Measurements from ENCODE around the gene SSBP2. TPM values are rescaled to one million over a fixed set of nuclear protein-coding genes. Genes with fewer than 3 reads are reported as not detected.

Gene SSBP2
- total and polyA plus RNA-seq, 2 of the 8 experiments (the other 6 are each of a cell fraction or from before 2014, with no cell fraction given), result 21.5 to 36.2 TPM

GRCh38 chr5:81752644-81752963 is 1.7 kb upstream of the SSBP2 start:
- H2BK120ac ChIP-seq (replicated peaks; ENCODE audit: low read depth, low read length), result no peak overlapping the region
- no peak overlapping the region for H3K4ac ChIP-seq (replicated peaks; ENCODE audit: insufficient read length, low read depth, low read length)
- DNase-seq (ENCODE audit: low read depth in 1 of 2, low spot score in 2 of 2) (no peak), FAIRE-seq (no peak)
- no peak overlapping the region for H3K14ac ChIP-seq (ENCODE audit: insufficient read length)
- H2AK5ac ChIP-seq (ENCODE audit: low read depth, low read length), result no peak overlapping the region
- no peaks in the 10 kb centered on the region for H3K79me1 ChIP-seq (ENCODE audit: low read depth, low read length)
- peaks cover 8 to 31% (median 13%) of the 10 kb centered on the region in 4 experiments; a peak in 6 of 7 replicates for H3K4me1 ChIP-seq (replicated peaks in 1 of 4; ENCODE audit: control insufficient read depth in 3 of 4, insufficient read depth in 4 of 4, low read length in 3 of 4)
- no peak overlapping the region for H2AFZ ChIP-seq (ENCODE audit: low read length)
- peak overlapping the region in 1 of 4 experiments; percentile 84; a peak in 1 of 8 replicates for H3K4me3 ChIP-seq (ENCODE audit: extremely low read depth in 1 of 4, insufficient read depth in 2 of 4, low read depth in 3 of 4, low read length in 4 of 4)
- peaks cover 0 to 5% of the 10 kb centered on the region in 2 experiments; a peak in 1 of 4 replicates for H3K79me2 ChIP-seq (ENCODE audit: control insufficient read depth in 1 of 2, insufficient read depth in 2 of 2, low read length in 2 of 2)
- no peaks in the 10 kb centered on the region for H3K9me3 ChIP-seq (ENCODE audit: insufficient read depth in 2 of 2, low read depth in 1 of 2, low read length in 1 of 2)
- H4K8ac ChIP-seq (ENCODE audit: extremely low read depth, insufficient read depth, low read length), result no peak overlapping the region
- H2BK20ac ChIP-seq (ENCODE audit: low read length), result no peak overlapping the region
- no peak overlapping the region for H2BK12ac ChIP-seq (ENCODE audit: low read depth, low read length)
- no peak overlapping the region for H3K27ac ChIP-seq (ENCODE audit: low read depth, low read length)
- H2BK15ac ChIP-seq (ENCODE audit: low read length), result no peak overlapping the region
- no peak overlapping the region for H3K9ac ChIP-seq (replicated peaks in 1 of 4; ENCODE audit: extremely low read depth in 1 of 4, low read depth in 3 of 4, low read length in 3 of 4)
- 57% methylated on average over 5 of the region's 5 CpGs; no CpG with 5 or more reads in 1 of the 2 experiments for WGBS, 2 experiments (ENCODE audit: extremely low coverage in 1 of 2, insufficient coverage in 1 of 2, insufficient read length in 1 of 2, insufficient replicate concordance in 2 of 2, low coverage in 1 of 2, low lambda C conversion rate in 2 of 2, missing lambda C conversion rate in 1 of 2)
- peak overlapping the region; percentile 76 to 86; a peak in 2 of 4 replicates for H3K4me2 ChIP-seq (ENCODE audit: insufficient read depth in 1 of 2, low read depth in 2 of 2, low read length in 2 of 2)
- H3K23ac ChIP-seq (ENCODE audit: insufficient read length), result no peak overlapping the region
- no peaks in the 10 kb centered on the region; a peak in 1 of 7 replicates for H3K27me3 ChIP-seq (replicated peaks in 1 of 4; ENCODE audit: control insufficient read depth in 3 of 4, extremely low read depth in 1 of 4, insufficient read depth in 3 of 4, low read length in 3 of 4)
- H3K18ac ChIP-seq (ENCODE audit: extremely low read depth, low read length), result no peak overlapping the region
- H3K56ac ChIP-seq (replicated peaks; ENCODE audit: insufficient read length, low read depth, low read length), result no peak overlapping the region
- H4K5ac ChIP-seq (ENCODE audit: insufficient read length, low read depth, low read length), result no peak overlapping the region
- POLR2A ChIA-PET (ENCODE audit: partially characterized antibody), result interaction anchor here (1.2 to 8.0 kb wide), 3 partner anchors 28 to 104 kb away, joined by 3 to 157 read pairs (median 5); no protein-coding TSS in a partner anchor
- no peak overlapping the region for H4K91ac ChIP-seq (replicated peaks; ENCODE audit: insufficient read length, low read length)
- CTCF ChIA-PET (ENCODE audit: partially characterized antibody), result interaction anchor here (1.0 to 2.7 kb wide), 4 partner anchors 9 to 99 kb away, joined by 3 to 19 read pairs (median 4); no protein-coding TSS in a partner anchor
- peaks cover 10% of the 10 kb centered on the region for H3K23me2 ChIP-seq (ENCODE audit: low read depth, low read length)
- no peak overlapping the region for H2BK5ac ChIP-seq (ENCODE audit: low read depth, low read length)
- no peaks in the 10 kb centered on the region for H4K20me1 ChIP-seq (replicated peaks in 1 of 2; ENCODE audit: control insufficient read depth in 1 of 2, insufficient read depth in 2 of 2, low read length in 2 of 2)
- H3K36me3 ChIP-seq (ENCODE audit: control insufficient read depth in 2 of 4, insufficient read depth in 4 of 4, low read length in 3 of 4), result no peaks in the 10 kb centered on the region
- TF ChIP-seq EZH2 (IDR thresholded peaks at IDR 0.05; ENCODE audit: low read depth, low read length, severe bottlenecking) (no peak), CHD1 (IDR thresholded peaks at IDR 0.05; ENCODE audit: low read depth, low read length) (no peak), POLR2AphosphoS5 (IDR thresholded peaks at IDR 0.05; ENCODE audit: low read depth, low read length) (no peak), EGR1 (IDR thresholded peaks at IDR 0.05; ENCODE audit: borderline replicate concordance, low read depth, low read length) (no peak), SUZ12 (IDR thresholded peaks at IDR 0.05; ENCODE audit: low read length) (no peak), CHD2 (IDR thresholded peaks at IDR 0.05; ENCODE audit: low read length) (no peak), MAX (IDR thresholded peaks at IDR 0.05) (no peak), GABPA (IDR thresholded peaks at IDR 0.05; ENCODE audit: borderline replicate concordance, insufficient read depth, low read length) (no peak), EP300 (IDR thresholded peaks at IDR 0.05; ENCODE audit: borderline replicate concordance in 1 of 2, low read depth in 2 of 2, low read length in 2 of 2) (no peak), BRCA1 (IDR thresholded peaks at IDR 0.05; ENCODE audit: low read depth, low read length) (no peak), SIN3A (conservative IDR thresholded peaks at IDR 0.05 in 1 of 2, IDR thresholded peaks at IDR 0.05 in 1 of 2; ENCODE audit: low read depth in 1 of 2, low read length in 2 of 2) (no peak), RXRA (IDR thresholded peaks at IDR 0.05; ENCODE audit: insufficient read depth, low read depth, low read length) (no peak), POLR2A (IDR thresholded peaks at IDR 0.05; ENCODE audit: control extremely low read depth in 1 of 2, low read depth in 2 of 2, low read length in 2 of 2) (no peak)
